Embryonic facial prominence (tissue), 1 donor: ENCODE data around the gene OR11A1.

ENCODE experiments used
- DNase-seq: peaks from one replicate; pipeline ENCODE4 v3.0.0-alpha.2; 2016; ENCODE audit errors: extremely low spot score

The OR11A1 gene

GRCh38 chr6:29388533-29388932, 68.3 kb downstream of the OR11A1 start:
- DNase-seq, result no peak

GRCh38 chr6:29376003-29376402, 80.9 kb downstream of the OR11A1 start:
- DNase-seq, result no peak
